A549 (cell line): ENCODE results near the gene TOE1. TPM values are rescaled to one million over a fixed set of nuclear protein-coding genes. Genes with fewer than 3 reads are reported as not detected.

Source experiments
- ATAC-seq, 2 experiments: fragments of 200-7000 bp in 1 of 2; fragments of >200 bp in 1 of 2; cut with Nextera tagmentation in 1 of 2; cut with Tn5 transposase in 1 of 2; 3 replicates each; pipeline versions ENCODE4 v1.8.0 to v1.9.1; 2018 to 2020; ENCODE audit warnings: mild to moderate bottlenecking in 1 of 2, moderate library complexity in 1 of 2
- CTCF ChIA-PET: fragments of 300-600 bp; sonication (Branson Sonifier 250); formaldehyde crosslinking; extraction: SDS; loops from one replicate; lab custom pipeline; 2021; ENCODE audit warnings: antibody characterized with exemption, inconsistent platforms; lab: Yijun Ruan, JAX
- POLR2A ChIA-PET: fragments of 350-600 bp; formaldehyde crosslinking; extraction: SDS; loops from one replicate; lab custom pipeline; 2021; ENCODE audit warnings: antibody characterized with exemption, inconsistent platforms; lab: Yijun Ruan, JAX
- DNase-seq, 2 experiments: peaks; one replicate each; pipeline versions ENCODE4 v3.0.0 to v3.0.0-alpha.2; 2011 to 2016; ENCODE audit warnings: low read depth in 1 of 2, low spot score in 1 of 2
- FAIRE-seq: peaks from 2 replicates; lab custom pipeline; 2011; peaks lifted over from hg19 to GRCh38; lab: Jason Lieb, UNC
- H3K27ac ChIP-seq, 2 experiments: fragments of >200 bp; sonication (Bioruptor Twin); formaldehyde crosslinking; 3 replicates each; pipeline ENCODE4 v1.5.1; 2016 to 2017
- H3K4me1 ChIP-seq: fragments of >200 bp; sonication (Bioruptor Twin); formaldehyde crosslinking; 3 replicates; pipeline ENCODE4 v1.6.1; 2016
- H3K4me2 ChIP-seq: fragments of >200 bp; sonication (Bioruptor Twin); formaldehyde crosslinking; 3 replicates; pipeline ENCODE4 v1.6.1; 2016
- H3K4me3 ChIP-seq: fragments of >200 bp; sonication (Bioruptor Twin); formaldehyde crosslinking; 3 replicates; pipeline ENCODE4 v1.5.1; 2016
- H3K9me3 ChIP-seq: fragments of >200 bp; sonication (Bioruptor Twin); formaldehyde crosslinking; 3 replicates; pipeline ENCODE4 v1.6.1; 2016
- CHD2 ChIP-seq: fragments of 150-350 bp; IDR thresholded peaks from 2 replicates; pipeline ENCODE4 v1.6.1; 2014; ENCODE audit warnings: low read length; ENCODE audit not compliant: partially characterized antibody
- GATA3 ChIP-seq: IDR thresholded peaks from 2 replicates; pipeline ENCODE4 v1.6.1; 2012; ENCODE audit warnings: borderline replicate concordance
- HOXB5 ChIP-seq: fragments of 250-450 bp; sonication (Bioruptor Pico); IDR thresholded peaks from 2 replicates; pipeline ENCODE4 v1.5.0; 2020; ENCODE audit warnings: mild to moderate bottlenecking, moderate library complexity
- JUN ChIP-seq, 2 experiments: fragments of >200 bp; sonication (Bioruptor Twin); formaldehyde crosslinking; IDR thresholded peaks; 2 replicates in 1 of 2; 3 replicates in 1 of 2; pipeline ENCODE4 v1.6.1; 2016 to 2017
- MAZ ChIP-seq: fragments of 150-350 bp; IDR thresholded peaks from 2 replicates; pipeline ENCODE4 v1.6.1; 2014; ENCODE audit warnings: antibody characterized with exemption, low read depth, low read length, borderline replicate concordance
- PHF8 ChIP-seq: fragments of 200-600 bp; sonication (generic); IDR thresholded peaks from 2 replicates; pipeline ENCODE4 v1.6.1; 2016; ENCODE audit warnings: low read depth, mild to moderate bottlenecking, antibody characterized with exemption, moderate library complexity, borderline replicate concordance
- POLR2AphosphoS2 ChIP-seq: conservative IDR thresholded peaks from 2 replicates; pipeline ENCODE4 v1.6.1; 2012; ENCODE audit warnings: low read length, improper control_type of control experiment, inconsistent platforms
- RFX5 ChIP-seq: fragments of 450-650 bp; IDR thresholded peaks from 2 replicates; pipeline ENCODE4 v1.7.1; 2014; ENCODE audit warnings: antibody characterized with exemption, mild to moderate bottlenecking, moderate library complexity
- SREBF2 ChIP-seq: fragments of 450-650 bp; IDR thresholded peaks from 2 replicates; pipeline ENCODE4 v1.6.1; 2014; ENCODE audit warnings: mild to moderate bottlenecking, moderate library complexity
- TFCP2L1 ChIP-seq: fragments of 250-450 bp; sonication (Bioruptor Pico); IDR thresholded peaks from 2 replicates; pipeline ENCODE4 v1.5.0; 2021; ENCODE audit warnings: mild to moderate bottlenecking
- WGBS: methylation state at CpG from one replicate; pipeline ENCODE4 v1.1.6; 2017; ENCODE audit errors: missing lambda C conversion rate; 5-methylcytosine and 5-hydroxymethylcytosine counted together
- polyA plus RNA-seq, 4 experiments: library from polyadenylated mRNA; depleted of rRNA in 3 of 4; stranded (reverse); fragments of >200 nt; fragmentation: RNase III in 1 of 4; extraction: RNeasy Plus Mini Kit Qiagen cat#74134 plus additional on column Dnase treatment in 1 of 4; gene quantifications; 2 replicates in 3 of 4; 3 replicates in 1 of 4; pipeline ENCODE4 v1.2.3, GENCODE V29; 2011 to 2017
- TF ChIP-seq, protein P1 (sequence below): fragments of >200 bp; sonication (Bioruptor Twin); formaldehyde crosslinking; IDR thresholded peaks from 3 replicates; pipeline ENCODE4 v1.6.1; 2016
- TF ChIP-seq, protein P2 (sequence below): fragments of 250-450 bp; sonication (Bioruptor Pico); IDR thresholded peaks from 2 replicates; pipeline ENCODE4 v1.5.0; 2020; ENCODE audit warnings: low read depth, mild to moderate bottlenecking, moderate library complexity
- TF ChIP-seq, protein P3 (sequence below): IDR thresholded peaks from 2 replicates; pipeline ENCODE4 v1.6.1; 2012; ENCODE audit warnings: low read depth, borderline replicate concordance
- TF ChIP-seq, protein P4 (sequence below): fragments of 250-450 bp; sonication (Bioruptor Pico); IDR thresholded peaks from 2 replicates; pipeline ENCODE4 v1.5.0; 2021; ENCODE audit warnings: mild to moderate bottlenecking, moderate library complexity, borderline replicate concordance

The TOE1 gene
- polyA plus RNA-seq, 2 of the 4 experiments (the other 2 are of a cell fraction): 13.3 to 13.7 TPM

DNA sequence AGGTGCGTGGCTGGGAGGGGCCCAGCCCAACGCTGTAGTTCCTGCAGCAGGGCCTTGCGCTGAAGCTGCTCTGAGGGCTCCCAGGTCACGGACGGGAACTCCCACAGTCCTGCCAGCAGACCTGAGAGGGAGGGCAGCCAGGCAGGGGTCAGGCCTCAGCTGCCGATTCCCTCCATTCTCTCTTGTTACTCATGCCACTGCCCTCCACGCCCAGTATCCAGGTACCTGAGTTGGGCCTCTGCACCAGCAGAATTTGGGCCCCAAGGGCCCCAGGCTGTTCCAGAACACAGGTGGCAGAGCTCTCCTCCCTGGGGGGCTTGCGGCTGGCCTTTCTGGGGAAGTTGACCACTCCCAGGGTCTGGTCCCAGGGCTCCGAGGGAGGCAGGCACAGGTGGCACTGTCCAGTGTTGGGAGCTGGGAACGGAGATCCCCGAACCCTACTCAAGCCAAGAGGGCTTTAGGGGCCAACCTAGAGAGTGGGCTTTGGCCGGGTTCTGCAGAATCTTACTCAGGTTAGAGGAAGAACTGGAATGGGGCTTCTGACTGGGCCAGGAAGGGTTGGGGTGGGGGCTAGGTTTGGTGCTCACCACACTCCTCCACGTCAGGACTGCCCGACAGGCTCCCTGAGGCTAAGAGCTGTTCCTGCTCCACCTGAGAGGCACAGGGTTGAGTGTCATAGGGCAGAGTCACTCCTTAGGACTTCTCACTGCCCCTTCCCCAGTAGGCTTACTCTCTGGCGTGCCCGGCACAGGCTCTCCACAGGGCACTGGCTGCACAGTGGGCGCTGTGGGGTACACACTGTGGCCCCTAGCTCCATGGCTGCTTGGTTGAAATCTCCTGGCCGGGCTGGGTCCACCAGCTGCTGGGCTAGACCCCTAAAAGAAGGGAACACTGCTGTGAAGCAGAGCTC is 8.3 kb upstream of the TOE1 start (continued):
- TF ChIP-seq, protein P1, sequence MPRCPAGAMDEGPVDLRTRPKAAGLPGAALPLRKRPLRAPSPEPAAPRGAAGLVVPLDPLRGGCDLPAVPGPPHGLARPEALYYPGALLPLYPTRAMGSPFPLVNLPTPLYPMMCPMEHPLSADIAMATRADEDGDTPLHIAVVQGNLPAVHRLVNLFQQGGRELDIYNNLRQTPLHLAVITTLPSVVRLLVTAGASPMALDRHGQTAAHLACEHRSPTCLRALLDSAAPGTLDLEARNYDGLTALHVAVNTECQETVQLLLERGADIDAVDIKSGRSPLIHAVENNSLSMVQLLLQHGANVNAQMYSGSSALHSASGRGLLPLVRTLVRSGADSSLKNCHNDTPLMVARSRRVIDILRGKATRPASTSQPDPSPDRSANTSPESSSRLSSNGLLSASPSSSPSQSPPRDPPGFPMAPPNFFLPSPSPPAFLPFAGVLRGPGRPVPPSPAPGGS: no peak

DNA sequence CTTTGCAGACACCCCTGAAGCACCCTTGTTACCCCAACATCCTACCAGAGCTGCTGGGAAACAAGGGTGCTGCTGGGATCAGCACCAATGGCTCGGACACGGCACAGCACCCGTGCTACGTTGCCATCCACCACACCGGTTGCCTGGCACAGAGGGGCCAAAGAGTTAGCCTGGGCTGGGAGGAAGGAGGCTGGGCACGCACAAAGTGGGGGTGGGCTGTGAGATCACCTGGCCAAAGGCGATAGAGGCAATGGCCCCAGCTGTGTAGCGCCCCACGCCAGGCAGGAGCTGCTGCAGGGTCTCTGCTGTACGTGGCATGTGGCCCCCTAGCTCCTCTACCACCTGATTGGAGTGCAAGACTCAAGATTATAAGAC is 7.6 kb upstream of the TOE1 start:
- DNase-seq: no peak
- no peak for FAIRE-seq
- POLR2A ChIA-PET: interaction anchor here (0.6 kb wide), 1 partner anchor 319 kb away, joined by 3 read pairs; no protein-coding TSS in a partner anchor
- TF ChIP-seq PHF8 (no peak), POLR2AphosphoS2 (no peak)
- TF ChIP-seq, protein P1: no peak
- TF ChIP-seq, all 56 proteins: peak for 0
- no peak for ATAC-seq
- no peak overlapping the region for H3K4me3 ChIP-seq
- H3K27ac ChIP-seq: no peak overlapping the region
- H3K4me1 ChIP-seq: peaks cover 31% of the 10 kb centered on the region
- H3K9me3 ChIP-seq: no peaks in the 10 kb centered on the region
- 91% methylated on average over 8 of the region's 10 CpGs for WGBS
- H3K4me2 ChIP-seq: no peak overlapping the region
- CTCF ChIA-PET: interaction anchor here (1.2 kb wide), 1 partner anchor 29 kb away, joined by 3 read pairs; no protein-coding TSS in a partner anchor

DNA sequence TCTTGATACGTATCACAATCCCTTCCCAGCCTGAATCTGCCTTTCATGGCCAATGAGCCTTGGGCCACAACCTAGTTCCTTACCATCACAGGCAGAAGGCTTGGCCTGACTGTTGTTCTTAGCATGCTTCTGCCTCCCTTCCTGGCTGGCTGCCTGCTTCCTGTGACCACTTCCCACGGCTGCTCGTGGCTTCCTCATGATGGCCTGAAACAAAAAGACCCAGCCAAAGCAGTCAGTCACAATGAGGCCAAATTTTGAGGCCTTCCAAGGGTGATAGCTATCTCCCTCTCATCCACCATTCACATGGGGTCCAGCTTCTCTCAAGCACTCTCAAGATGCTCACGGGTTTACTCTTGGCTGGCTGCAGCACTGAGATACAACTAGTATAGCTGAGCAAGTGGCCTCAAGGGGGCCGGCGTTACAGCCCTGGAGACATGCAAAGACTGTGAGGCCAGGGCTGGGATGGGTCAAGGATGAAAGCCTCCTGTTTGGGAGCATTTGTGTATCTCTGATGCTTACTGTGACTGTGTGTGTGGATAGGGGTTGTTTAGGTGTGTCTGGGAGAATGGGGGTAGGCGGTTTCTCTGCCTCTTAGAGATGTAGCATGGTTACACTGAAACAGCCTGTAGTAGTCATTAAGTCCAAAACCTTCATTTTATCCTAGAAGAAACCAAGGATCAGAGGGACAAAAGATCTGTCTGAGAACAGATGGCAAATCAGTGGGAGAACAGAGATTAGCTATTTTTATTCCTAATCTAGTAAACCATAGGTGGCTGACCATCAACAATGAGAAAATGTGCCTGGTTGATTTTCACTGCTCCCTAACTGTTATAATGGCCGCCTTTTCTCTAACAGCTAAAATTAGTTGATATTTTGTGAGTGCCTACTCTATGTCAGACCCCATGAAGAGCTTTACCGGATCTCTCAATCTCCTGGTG is 5.4 kb upstream of the TOE1 start:
- Histone ChIP-seq H3K4me2 (no peak overlapping the region), H3K9me3 (no peaks in the 10 kb centered on the region), H3K27ac (no peak overlapping the region), H3K4me3 (no peak overlapping the region), H3K4me1 (peaks cover 11% of the 10 kb centered on the region; the same call in 2 of the 3 replicates)
- POLR2A ChIA-PET: no interaction called here
- WGBS: 93% methylated on average over 8 of the region's 9 CpGs
- ATAC-seq (peak; percentile 33 to 44; a peak in 2 of 6 replicates), FAIRE-seq (no peak), DNase-seq (no peak)
- CTCF ChIA-PET: interaction anchor here (0.6 to 1.5 kb wide), 4 partner anchors 13 to 42 kb away, joined by 3 read pairs; no protein-coding TSS in a partner anchor
- no peak for TF ChIP-seq HOXB5
- TF ChIP-seq PHF8: no peak
- TF ChIP-seq, protein P2, sequence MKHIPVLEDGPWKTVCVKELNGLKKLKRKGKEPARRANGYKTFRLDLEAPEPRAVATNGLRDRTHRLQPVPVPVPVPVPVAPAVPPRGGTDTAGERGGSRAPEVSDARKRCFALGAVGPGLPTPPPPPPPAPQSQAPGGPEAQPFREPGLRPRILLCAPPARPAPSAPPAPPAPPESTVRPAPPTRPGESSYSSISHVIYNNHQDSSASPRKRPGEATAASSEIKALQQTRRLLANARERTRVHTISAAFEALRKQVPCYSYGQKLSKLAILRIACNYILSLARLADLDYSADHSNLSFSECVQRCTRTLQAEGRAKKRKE (CRISPR knock-in tag): no peak
- TF ChIP-seq, protein P3, sequence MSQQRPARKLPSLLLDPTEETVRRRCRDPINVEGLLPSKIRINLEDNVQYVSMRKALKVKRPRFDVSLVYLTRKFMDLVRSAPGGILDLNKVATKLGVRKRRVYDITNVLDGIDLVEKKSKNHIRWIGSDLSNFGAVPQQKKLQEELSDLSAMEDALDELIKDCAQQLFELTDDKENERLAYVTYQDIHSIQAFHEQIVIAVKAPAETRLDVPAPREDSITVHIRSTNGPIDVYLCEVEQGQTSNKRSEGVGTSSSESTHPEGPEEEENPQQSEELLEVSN: no peak
- no peak for TF ChIP-seq MAZ
- TF ChIP-seq SREBF2: no peak
- no peak for TF ChIP-seq GATA3
- TF ChIP-seq RFX5: no peak
- TF ChIP-seq JUN (IDR thresholded peaks at IDR 0.05): no peak
- no peak for TF ChIP-seq TFCP2L1
- TF ChIP-seq CHD2: no peak
- TF ChIP-seq, protein P4, sequence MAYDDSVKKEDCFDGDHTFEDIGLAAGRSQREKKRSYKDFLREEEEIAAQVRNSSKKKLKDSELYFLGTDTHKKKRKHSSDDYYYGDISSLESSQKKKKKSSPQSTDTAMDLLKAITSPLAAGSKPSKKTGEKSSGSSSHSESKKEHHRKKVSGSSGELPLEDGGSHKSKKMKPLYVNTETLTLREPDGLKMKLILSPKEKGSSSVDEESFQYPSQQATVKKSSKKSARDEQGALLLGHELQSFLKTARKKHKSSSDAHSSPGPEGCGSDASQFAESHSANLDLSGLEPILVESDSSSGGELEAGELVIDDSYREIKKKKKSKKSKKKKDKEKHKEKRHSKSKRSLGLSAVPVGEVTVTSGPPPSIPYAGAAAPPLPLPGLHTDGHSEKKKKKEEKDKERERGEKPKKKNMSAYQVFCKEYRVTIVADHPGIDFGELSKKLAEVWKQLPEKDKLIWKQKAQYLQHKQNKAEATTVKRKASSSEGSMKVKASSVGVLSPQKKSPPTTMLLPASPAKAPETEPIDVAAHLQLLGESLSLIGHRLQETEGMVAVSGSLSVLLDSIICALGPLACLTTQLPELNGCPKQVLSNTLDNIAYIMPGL (CRISPR knock-in tag): no peak
